ENCODE results near the gene TAGLN3.

TAGLN3 gene

GRCh38 chr3:112027142-112027541 is 28.4 kb downstream of the TAGLN3 start:
- ChIA-PET CTCF (interaction anchor here (1.5 kb wide), 1 partner anchor 13 kb away, joined by 5 read pairs; no protein-coding TSS in a partner anchor), POLR2A (no interaction called here)
- no peaks in the 10 kb centered on the region for H3K4me1 ChIP-seq (ENCODE audit: control insufficient read depth, insufficient read depth, low read length)
- no peak overlapping the region for H3K27ac ChIP-seq (ENCODE audit: extremely low read depth, low read depth, low read length)
- H3K9me3 ChIP-seq (ENCODE audit: control insufficient read depth, insufficient read depth, low read depth, low read length), result no peaks in the 10 kb centered on the region
- no peak for TF ChIP-seq TRIM28 (IDR thresholded peaks at IDR 0.05; ENCODE audit: borderline replicate concordance, low read length)
- TF ChIP-seq YY2 (tag by site-specific recombination; IDR thresholded peaks at IDR 0.05), result no peak
- no peak for TF ChIP-seq FEZF1 (tag by site-specific recombination; IDR thresholded peaks at IDR 0.05)
- TF ChIP-seq ZNF146 (tag by site-specific recombination; IDR thresholded peaks at IDR 0.05), result no peak
- no peak for TF ChIP-seq INSM2 (tag by site-specific recombination; IDR thresholded peaks at IDR 0.05)
- no peak for TF ChIP-seq HOXC10 (CRISPR knock-in tag; IDR thresholded peaks at IDR 0.05)
- no peak for TF ChIP-seq ZNF664 (tag by site-specific recombination; IDR thresholded peaks at IDR 0.05)
- TF ChIP-seq BCL11B (tag by site-specific recombination; IDR thresholded peaks at IDR 0.05; ENCODE audit: low read depth), result no peak
- no peak for TF ChIP-seq BCL11A (tag by site-specific recombination; IDR thresholded peaks at IDR 0.05; ENCODE audit: low read depth)
- TF ChIP-seq MYNN (tag by site-specific recombination; IDR thresholded peaks at IDR 0.05; ENCODE audit: borderline replicate concordance), result no peak
- TF ChIP-seq ZNF660 (tag by site-specific recombination; IDR thresholded peaks at IDR 0.05), result no peak
- no peak for TF ChIP-seq PRDM1 (tag by site-specific recombination; IDR thresholded peaks at IDR 0.05)
- TF ChIP-seq CTCF (tag by site-specific recombination; IDR thresholded peaks at IDR 0.05), result no peak
- TF ChIP-seq KLF16 (tag by site-specific recombination; IDR thresholded peaks at IDR 0.05), result no peak
- no peak for TF ChIP-seq ZNF133 (tag by site-specific recombination; IDR thresholded peaks at IDR 0.05)
- no peak for TF ChIP-seq ZNF175 (tag by site-specific recombination; IDR thresholded peaks at IDR 0.05)
- no peak for TF ChIP-seq ZNF560 (tag by site-specific recombination; IDR thresholded peaks at IDR 0.05; ENCODE audit: borderline replicate concordance)
- no peaks in the 10 kb centered on the region for H3K36me3 ChIP-seq (ENCODE audit: control insufficient read depth in 2 of 2, insufficient read depth in 1 of 2, low read length in 2 of 2)
- no peak overlapping the region for H3K4me3 ChIP-seq (ENCODE audit: low read depth, low read length)

- Histone ChIP-seq H3K4me1 (ENCODE audit: control insufficient read depth, insufficient read depth, low read length) (no peaks in the 10 kb centered on the region), H3K36me3 (ENCODE audit: control insufficient read depth in 2 of 2, insufficient read depth in 1 of 2, low read length in 2 of 2) (no peaks in the 10 kb centered on the region), H3K9me3 (ENCODE audit: control insufficient read depth, insufficient read depth, low read depth, low read length) (no peaks in the 10 kb centered on the region), H3K4me3 (ENCODE audit: low read depth, low read length) (no peak overlapping the region), H3K27ac (ENCODE audit: extremely low read depth, low read depth, low read length) (no peak overlapping the region)
- ChIA-PET CTCF (interaction anchor here (0.8 to 1.1 kb wide), 2 partner anchors 12 to 14 kb away, joined by 3 read pairs; no protein-coding TSS in a partner anchor), POLR2A (interaction anchor here (0.6 kb wide), 1 partner anchor 114 kb away, joined by 3 read pairs; no protein-coding TSS in a partner anchor)
- TF ChIP-seq ZNF24 (tag by site-specific recombination; IDR thresholded peaks at IDR 0.05), result no peak
- TF ChIP-seq PATZ1 (tag by site-specific recombination; IDR thresholded peaks at IDR 0.05), result no peak
- no peak for TF ChIP-seq ZNF423 (tag by site-specific recombination; IDR thresholded peaks at IDR 0.05)
- TF ChIP-seq BCL6B (tag by site-specific recombination; IDR thresholded peaks at IDR 0.05), result no peak
- no peak for TF ChIP-seq ZNF473 (tag by site-specific recombination; IDR thresholded peaks at IDR 0.05)
- TF ChIP-seq ZNF148 (tag by site-specific recombination; IDR thresholded peaks at IDR 0.05; ENCODE audit: borderline replicate concordance), result no peak
- no peak for TF ChIP-seq ZBTB44 (tag by site-specific recombination; IDR thresholded peaks at IDR 0.05)
- no peak for TF ChIP-seq ZNF133 (tag by site-specific recombination; IDR thresholded peaks at IDR 0.05)
Measured at GRCh38 chr3:112027826-112028225, 29.1 kb downstream of the TAGLN3 start.
